HepG2 (cell line): ENCODE measurements around the gene NUDT22. TPM values are rescaled to one million over a fixed set of nuclear protein-coding genes. Genes with fewer than 3 reads are reported as not detected.

Source experiments
- BCL3 ChIP-seq: sonication (generic); formaldehyde crosslinking; IDR thresholded peaks from 2 replicates; pipeline ENCODE4 v1.5.1; 2020; ENCODE audit warnings: mild to moderate bottlenecking, missing genetic modification reagents, moderate library complexity
- BCL6 ChIP-seq: IDR thresholded peaks from 2 replicates; pipeline ENCODE4 v1.6.1; 2016; ENCODE audit warnings: missing genetic modification reagents, missing compliant biosample characterization
- BHLHE40 ChIP-seq: IDR thresholded peaks from 2 replicates; pipeline ENCODE4 v1.6.1; 2011; ENCODE audit warnings: low read length, improper control_type of control experiment
- E2F2 ChIP-seq: sonication (generic); formaldehyde crosslinking; IDR thresholded peaks from 2 replicates; pipeline ENCODE4 v1.4.0; 2020; ENCODE audit warnings: missing genetic modification reagents, borderline replicate concordance
- FOSL2 ChIP-seq: sonication (generic); formaldehyde crosslinking; IDR thresholded peaks from 2 replicates; pipeline ENCODE4 v1.4.0; 2020; ENCODE audit warnings: missing genetic modification reagents
- GABPB1 ChIP-seq: IDR thresholded peaks from 2 replicates; pipeline ENCODE4 v1.6.1; 2016; ENCODE audit warnings: mild to moderate bottlenecking, missing genetic modification reagents, moderate library complexity, missing compliant biosample characterization
- GTF3A ChIP-seq: sonication (generic); formaldehyde crosslinking; conservative IDR thresholded peaks from 2 replicates; pipeline ENCODE4 v1.4.0; 2020; ENCODE audit warnings: mild to moderate bottlenecking, missing genetic modification reagents
- TFE3 ChIP-seq: IDR thresholded peaks from 2 replicates; pipeline ENCODE4 v1.6.1; 2016
- THAP11 ChIP-seq: IDR thresholded peaks from 2 replicates; pipeline ENCODE4 v1.6.1; 2016; ENCODE audit warnings: missing biosample characterization, missing genetic modification reagents
- YY1 ChIP-seq: IDR thresholded peaks from 2 replicates; pipeline ENCODE4 v1.6.1; 2011; ENCODE audit warnings: low read length, low read depth, moderate library complexity, mild to moderate bottlenecking; ENCODE audit not compliant: insufficient read depth, insufficient replicate concordance
- ZBTB4 ChIP-seq: sonication (generic); formaldehyde crosslinking; IDR thresholded peaks from 2 replicates; pipeline ENCODE4 v1.4.0; 2020; ENCODE audit warnings: missing genetic modification reagents, mild to moderate bottlenecking, borderline replicate concordance
- ZNF512 ChIP-seq: sonication (generic); formaldehyde crosslinking; IDR thresholded peaks from 2 replicates; pipeline ENCODE4 v1.4.0; 2020; ENCODE audit warnings: mild to moderate bottlenecking, missing genetic modification reagents
- ZNF513 ChIP-seq: sonication (generic); formaldehyde crosslinking; conservative IDR thresholded peaks from 2 replicates; pipeline ENCODE4 v1.5.0; 2020; ENCODE audit warnings: missing genetic modification reagents
- ZNF710 ChIP-seq: sonication (generic); formaldehyde crosslinking; IDR thresholded peaks from 2 replicates; pipeline ENCODE4 v1.5.0; 2020; ENCODE audit warnings: mild to moderate bottlenecking, missing genetic modification reagents, borderline replicate concordance
- polyA plus RNA-seq, 8 experiments: library from polyadenylated mRNA; depleted of rRNA in 3 of 8; stranded (reverse) in 7 of 8; unstranded in 1 of 8; fragments of >200 nt; fragmentation: Illumina TruSeq in 4 of 8; extraction: Trizol in 4 of 8; gene quantifications; 2 replicates each; pipeline versions ENCODE4 v1.2.1 to v1.2.3, GENCODE V29; 2011 to 2016; ENCODE audit warnings: low read depth in 4 of 8, missing spikeins in 1 of 8, mixed read lengths in 1 of 8; ENCODE audit not compliant: insufficient read depth in 1 of 8
- total RNA-seq, 5 experiments: library from RNA; depleted of rRNA; stranded (reverse); fragments of >200 nt; fragmentation: Illumina TruSeq; extraction: Trizol; gene quantifications; 2 replicates each; pipeline ENCODE4 v1.2.3, GENCODE V29; 2016; ENCODE audit warnings: low read depth in 1 of 5

NUDT22 gene
- total and polyA plus RNA-seq, 2 of the 13 experiments (the other 11 are each of a cell fraction or from before 2014, with no cell fraction given) = 33.5 to 39.8 TPM

GRCh38 chr11:64237484-64237951, 11.4 kb downstream of the NUDT22 start (continued):
- TF ChIP-seq YY1 (no peak), BCL6 (CRISPR knock-in tag) (peak; percentile 63), GABPB1 (CRISPR knock-in tag) (peak; percentile 61), BHLHE40 (no peak), THAP11 (peak; percentile 73), FOSL2 (CRISPR knock-in tag) (peak; percentile 27; the same call in 1 of the 2 replicates), GTF3A (no peak), BCL3 (CRISPR knock-in tag) (no peak), TFE3 (CRISPR knock-in tag) (no peak; the same call in 1 of the 2 replicates), ZNF513 (no peak), ZNF512 (CRISPR knock-in tag) (no peak), ZNF710 (peak; percentile 51; the same call in 1 of the 2 replicates), E2F2 (no peak), ZBTB4 (CRISPR knock-in tag) (no peak)
